Measurements from ENCODE around the gene GPC5.

GPC5 gene

DNA sequence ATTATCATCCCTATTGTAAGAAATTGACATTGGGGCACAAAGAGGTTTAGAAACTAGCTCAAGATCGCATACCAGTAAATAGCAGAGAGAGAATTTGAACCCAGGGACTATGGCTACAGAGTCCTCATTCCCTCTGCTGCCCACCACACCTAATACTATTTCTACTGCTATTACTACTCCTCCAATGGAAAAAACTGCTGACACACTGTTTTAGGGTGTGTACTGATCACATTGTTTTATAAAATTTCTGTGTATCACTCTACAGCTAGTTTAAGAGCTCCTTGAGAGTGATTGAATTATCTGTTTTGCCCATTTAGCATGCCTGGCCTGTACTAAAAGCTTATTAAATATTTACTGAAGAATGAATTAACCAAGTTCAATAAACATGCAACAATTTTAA is 552.4 kb downstream of the GPC5 start:
- DNase-seq (ENCODE audit: low read depth in 2 of 3, low spot score in 1 of 3): no peak

DNA sequence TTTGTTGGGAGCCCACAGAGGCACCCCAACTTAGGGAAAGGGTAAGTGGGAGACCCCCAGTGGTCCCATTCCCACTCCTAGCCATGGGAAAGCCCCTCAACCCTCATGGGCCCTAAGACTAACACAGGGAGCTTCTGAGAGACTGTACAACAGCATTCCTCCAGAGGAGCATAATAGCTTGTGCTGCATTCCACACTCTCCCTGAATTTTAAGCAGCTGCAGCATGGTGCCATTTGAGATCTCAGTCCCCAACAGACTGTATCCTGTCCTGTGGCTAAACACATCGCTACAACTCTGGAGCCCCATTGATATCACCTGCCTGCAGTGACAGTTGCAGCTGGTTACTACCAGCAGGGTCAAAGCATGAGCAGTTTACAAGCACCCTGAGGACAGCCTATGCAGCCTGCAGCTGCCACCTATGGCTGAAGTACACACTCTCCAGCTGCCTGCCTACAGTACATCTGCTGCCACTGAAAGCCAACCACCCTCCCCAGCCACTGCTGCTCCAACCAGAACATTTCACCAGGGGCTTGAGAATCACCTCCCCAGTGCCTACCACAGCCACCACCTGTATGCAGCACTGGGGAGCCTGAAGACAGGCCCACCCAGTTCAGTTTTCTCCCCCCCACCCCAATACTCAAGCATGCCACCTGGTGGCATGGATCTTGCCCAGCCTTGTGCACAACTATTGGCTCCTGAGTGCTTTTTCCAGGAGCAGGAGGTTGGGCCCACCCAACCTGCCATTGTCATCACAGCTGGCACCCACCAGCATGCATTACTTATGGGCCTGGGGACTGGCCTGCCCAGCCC is 557.3 kb downstream of the GPC5 start:
- no peak for DNase-seq (ENCODE audit: low read depth in 2 of 3, low spot score in 1 of 3)

DNA sequence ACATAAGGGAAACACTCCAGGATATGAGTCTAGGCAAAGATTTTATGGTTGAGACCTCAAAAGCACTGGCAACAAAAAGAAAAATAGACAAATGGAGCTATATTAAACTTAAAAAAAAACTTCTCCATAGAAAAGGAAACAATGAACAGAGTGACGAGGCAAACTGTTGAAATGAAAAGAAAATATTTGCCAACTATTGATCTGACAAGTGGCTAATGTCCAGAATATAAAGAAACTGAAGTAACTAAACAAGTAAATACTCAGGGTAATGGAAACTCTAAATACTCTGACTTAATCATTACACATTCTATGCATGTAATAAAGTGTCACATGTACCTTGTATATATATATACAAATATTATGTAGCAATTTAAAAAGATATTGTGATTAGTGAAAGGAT is 562.5 kb downstream of the GPC5 start:
- no peak for DNase-seq (ENCODE audit: low read depth in 2 of 3, low spot score in 1 of 3)

GRCh38 chr13:91962946-91963345 is 564.5 kb downstream of the GPC5 start:
- no peak for DNase-seq (ENCODE audit: low read depth in 2 of 3, low spot score in 1 of 3)

DNA sequence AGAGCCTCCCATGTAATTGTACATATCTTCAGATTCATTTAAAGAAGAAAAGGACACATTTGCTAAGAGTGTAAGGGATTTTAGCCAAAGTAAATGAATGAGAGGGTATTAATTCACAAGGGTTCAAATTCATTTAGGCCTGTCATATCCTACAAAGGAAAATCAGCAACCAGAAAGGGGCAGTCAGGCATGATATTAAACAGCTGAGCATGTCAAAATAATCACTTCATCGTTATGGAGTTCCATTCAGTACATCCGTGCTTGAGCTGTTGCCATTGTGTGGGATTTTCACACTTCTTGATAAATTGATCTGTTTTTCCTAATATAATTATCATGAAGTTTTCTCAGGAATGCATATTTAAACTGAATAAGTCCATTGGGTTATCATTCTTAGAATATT is 567.1 kb downstream of the GPC5 start:
- no peak for DNase-seq (ENCODE audit: low read depth in 2 of 3, low spot score in 1 of 3)

DNA sequence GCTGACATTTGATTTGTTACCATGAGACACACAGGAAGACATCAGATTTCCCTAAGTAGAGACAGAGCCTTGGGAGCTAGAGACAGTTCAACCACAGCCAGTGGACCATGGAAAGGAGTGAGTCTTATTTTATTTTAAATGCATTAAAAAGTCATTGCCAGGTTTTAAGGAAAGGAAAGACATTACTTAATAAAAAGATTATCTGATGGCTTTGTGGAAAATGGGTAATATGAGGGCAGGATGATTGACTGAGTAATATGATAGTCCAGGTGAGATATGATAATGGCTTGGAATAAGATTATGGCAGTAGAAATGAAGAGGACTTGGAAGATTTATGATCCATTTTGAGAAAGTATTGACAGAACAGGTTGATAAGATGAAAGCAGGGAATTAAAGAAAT is 580.1 kb downstream of the GPC5 start:
- DNase-seq (ENCODE audit: low read depth in 2 of 3, low spot score in 1 of 3): no peak

DNA sequence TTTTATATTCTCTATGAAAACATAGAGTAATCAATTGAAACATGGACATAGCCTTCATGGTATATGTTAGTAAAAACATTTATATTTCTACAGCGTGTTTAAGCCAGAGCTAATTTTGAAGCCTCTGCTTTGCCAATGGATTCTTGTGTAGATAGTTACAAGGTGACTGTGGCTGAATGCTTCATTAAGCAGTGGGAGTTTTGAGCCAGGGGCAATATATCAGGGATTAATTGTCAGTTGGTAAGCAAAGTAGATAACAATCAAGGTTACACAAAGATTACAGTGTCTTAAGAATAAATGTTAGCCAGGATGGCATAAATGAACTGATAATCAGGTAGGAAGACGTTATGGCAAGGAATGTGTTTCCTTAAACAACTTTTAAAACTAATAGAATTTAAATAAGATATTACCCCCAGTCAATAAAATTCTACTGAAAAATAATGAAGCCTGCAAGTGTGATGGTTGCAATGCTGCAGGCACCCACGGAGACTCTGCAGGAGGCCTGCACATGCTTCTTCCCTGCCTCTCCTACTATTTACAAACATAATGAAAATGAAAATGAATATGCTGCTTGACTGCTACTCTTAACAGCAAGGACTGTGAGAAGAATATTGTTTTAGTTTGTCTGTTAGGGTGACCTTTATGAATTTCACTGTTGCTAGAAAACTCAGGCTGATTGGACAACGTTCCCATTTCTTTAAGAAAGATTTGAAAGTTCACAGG is 588.5 kb downstream of the GPC5 start:
- DNase-seq (ENCODE audit: low read depth in 2 of 3, low spot score in 1 of 3): no peak

DNA sequence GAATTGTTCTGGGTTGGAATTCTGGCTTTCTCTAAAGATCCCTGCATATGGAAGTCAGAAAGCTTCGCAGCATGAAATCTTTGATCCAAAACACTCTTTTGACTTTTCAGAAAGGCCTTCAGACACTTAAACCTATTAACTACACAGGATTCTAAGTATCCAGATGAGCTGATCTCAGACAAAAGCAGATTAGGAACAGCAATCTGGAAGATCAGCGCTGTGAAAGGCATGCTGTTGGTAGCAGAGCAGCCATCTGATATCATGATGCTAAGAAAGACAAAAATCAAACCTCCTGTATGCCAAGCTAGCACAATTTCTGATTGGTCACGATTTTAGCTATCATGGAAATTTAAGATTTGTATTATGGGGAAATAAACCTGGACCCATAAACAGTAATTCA is 589.9 kb downstream of the GPC5 start:
- DNase-seq (ENCODE audit: low read depth in 2 of 3, low spot score in 1 of 3): no peak

GRCh38 chr13:92012787-92013186 is 614.4 kb downstream of the GPC5 start:
- no peak for DNase-seq (ENCODE audit: low read depth in 2 of 3, low spot score in 1 of 3)

GRCh38 chr13:92017737-92018136 is 619.3 kb downstream of the GPC5 start:
- no peak for DNase-seq (ENCODE audit: low read depth in 2 of 3, low spot score in 1 of 3)

GRCh38 chr13:92028695-92029094 is 630.3 kb downstream of the GPC5 start:
- DNase-seq (ENCODE audit: low read depth in 2 of 3, low spot score in 1 of 3): no peak

DNA sequence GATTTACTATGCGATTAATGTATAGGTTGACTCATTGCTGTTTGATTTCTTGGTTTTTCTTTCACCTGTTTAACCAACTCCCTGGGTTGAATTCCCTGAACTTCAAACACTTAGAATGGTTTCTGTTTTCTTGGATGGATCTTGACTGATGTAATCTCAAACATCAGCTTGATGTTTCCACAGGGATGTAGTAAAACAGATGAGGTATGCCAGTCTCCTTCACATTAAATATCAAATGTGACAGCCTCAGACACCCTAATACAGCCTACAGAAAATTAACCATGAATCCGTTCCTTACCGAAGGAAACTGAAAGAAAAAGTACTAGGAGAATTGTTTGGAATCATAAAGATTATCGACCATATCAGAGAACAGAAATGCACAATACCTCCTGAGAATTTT is 631.2 kb downstream of the GPC5 start:
- DNase-seq (ENCODE audit: low read depth in 2 of 3, low spot score in 1 of 3): no peak

- DNase-seq (ENCODE audit: low read depth in 2 of 3, low spot score in 1 of 3): no peak
Measured at GRCh38 chr13:92038905-92039304, 640.5 kb downstream of the GPC5 start.

DNA sequence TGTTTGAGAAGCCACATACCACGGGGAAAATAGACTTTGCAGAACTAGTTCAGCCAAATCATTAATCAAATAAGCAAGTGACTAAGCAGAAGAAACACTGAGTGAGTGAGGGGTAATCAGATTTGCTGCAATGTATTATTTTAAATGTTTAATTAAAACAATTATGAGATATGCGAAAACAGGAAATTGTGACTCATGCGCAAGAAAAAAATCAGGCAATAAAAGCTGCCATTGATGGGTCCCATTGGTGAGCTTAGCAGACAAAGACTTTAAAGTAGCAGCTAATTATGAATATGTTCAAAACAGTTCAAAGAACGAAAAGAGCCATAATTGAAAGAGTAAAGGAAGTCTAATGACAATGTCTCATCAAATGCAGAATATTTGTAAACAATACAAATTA is 644.1 kb downstream of the GPC5 start:
- DNase-seq (ENCODE audit: low read depth in 2 of 3, low spot score in 1 of 3): no peak

DNA sequence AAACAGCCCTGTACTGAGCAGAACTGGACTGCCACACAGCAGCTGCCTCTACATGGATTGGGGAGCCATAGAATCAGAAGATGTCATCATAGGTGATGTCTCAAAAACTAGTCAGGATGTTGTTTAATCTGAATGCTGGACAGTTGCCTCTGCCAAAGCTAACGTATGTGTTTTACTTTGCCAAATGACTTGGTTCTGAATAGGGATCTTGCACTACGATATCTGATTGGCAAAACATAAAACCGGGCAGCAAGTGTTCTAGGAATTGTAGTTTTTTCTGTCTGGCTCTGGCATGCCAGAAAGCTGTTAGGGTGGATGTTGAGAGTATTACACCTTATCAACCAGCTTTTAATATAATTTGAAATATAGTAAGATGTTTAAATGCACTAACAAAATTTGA is 645.9 kb downstream of the GPC5 start:
- DNase-seq (ENCODE audit: low read depth in 2 of 3, low spot score in 1 of 3): no peak

GRCh38 chr13:92054389-92054788 is 656.0 kb downstream of the GPC5 start:
- no peak for DNase-seq (ENCODE audit: low read depth in 2 of 3, low spot score in 1 of 3)

DNA sequence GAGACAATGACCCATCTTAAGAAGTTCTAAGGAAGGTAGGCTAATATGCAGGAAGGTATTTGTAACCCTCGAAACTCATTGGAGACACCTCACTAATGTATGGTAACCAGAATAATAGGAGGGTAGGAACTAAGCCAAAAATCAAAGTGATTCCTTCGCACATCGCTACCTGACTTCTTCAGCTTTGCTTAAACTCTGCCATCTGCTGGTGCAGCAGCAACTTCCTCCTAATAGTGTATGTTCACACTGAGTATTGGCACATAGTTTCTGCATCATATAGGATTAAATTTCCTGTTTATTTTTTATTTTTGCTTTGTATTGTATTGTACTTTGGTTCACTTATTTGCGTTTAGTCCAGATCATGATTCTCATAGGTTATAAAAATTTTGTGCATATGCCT is 676.2 kb downstream of the GPC5 start:
- no peak for DNase-seq (ENCODE audit: low read depth in 2 of 3, low spot score in 1 of 3)

DNA sequence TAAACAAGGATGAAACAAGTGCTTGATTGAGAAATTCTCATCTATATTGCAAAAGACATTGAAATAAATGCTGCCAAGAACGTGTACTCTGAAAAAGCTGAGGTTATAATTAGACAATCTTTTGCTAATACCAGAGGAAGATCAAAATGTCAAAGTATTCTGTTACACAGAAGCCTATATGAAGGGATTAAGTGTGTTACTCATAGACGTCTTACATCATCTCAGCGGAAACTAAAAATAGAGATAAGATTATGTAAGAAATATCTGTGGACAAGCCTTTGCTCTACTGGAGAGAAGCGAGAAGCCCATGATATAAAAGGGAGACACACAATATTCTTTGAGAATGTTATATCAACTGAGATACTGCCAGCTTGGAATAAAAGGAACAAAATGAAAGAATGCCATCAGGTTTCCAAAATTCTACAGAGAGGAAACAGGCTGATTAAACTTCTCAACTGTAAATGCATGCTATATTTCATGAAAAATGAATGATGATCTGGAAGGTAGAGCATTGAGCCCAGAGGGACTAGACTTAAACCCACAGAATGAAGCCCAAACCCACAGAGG is 699.0 kb downstream of the GPC5 start:
- no peak for DNase-seq (ENCODE audit: low read depth in 2 of 3, low spot score in 1 of 3)

DNA sequence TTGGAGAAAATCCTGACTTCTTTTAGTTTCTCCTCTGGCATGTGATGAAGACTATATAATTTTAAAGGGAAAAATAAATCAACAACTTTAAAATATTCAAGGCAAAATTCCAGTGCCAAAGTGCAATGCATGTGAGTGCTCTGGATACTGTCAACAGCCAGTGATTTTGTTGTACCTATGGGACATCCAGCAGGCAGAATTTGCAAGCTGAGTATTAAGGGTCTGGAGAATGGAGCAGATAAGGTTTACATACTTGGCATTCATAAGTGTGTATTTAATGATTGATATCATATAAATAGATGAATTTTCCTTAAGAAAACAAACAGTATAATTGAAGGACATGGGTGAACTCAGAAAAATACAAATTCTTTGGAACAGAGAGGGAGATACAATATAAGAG is 703.4 kb downstream of the GPC5 start:
- no peak for DNase-seq (ENCODE audit: low read depth in 2 of 3, low spot score in 1 of 3)

GRCh38 chr13:92103689-92104153 is 705.3 kb downstream of the GPC5 start:
- no peak for DNase-seq (ENCODE audit: low read depth in 2 of 3, low spot score in 1 of 3)

GRCh38 chr13:92122186-92122853 is 723.9 kb downstream of the GPC5 start:
- no peak for DNase-seq (ENCODE audit: low read depth in 2 of 3, low spot score in 1 of 3)

GRCh38 chr13:92126399-92126798 is 728.0 kb downstream of the GPC5 start:
- DNase-seq (ENCODE audit: low read depth in 2 of 3, low spot score in 1 of 3): no peak

Measured in stimulated activated CD4-positive, alpha-beta T cell treated with anti-CD3 and anti-CD28 coated beads, Interleukin-12 subunit alpha, Interleukin-12 subunit beta, amount 100 ng/mL, for 48 hours (primary cell).